ENCODE data around the gene ZC2HC1C. TPM values are rescaled to one million over a fixed set of nuclear protein-coding genes. Genes with fewer than 3 reads are reported as not detected.

The ZC2HC1C gene, protein sequence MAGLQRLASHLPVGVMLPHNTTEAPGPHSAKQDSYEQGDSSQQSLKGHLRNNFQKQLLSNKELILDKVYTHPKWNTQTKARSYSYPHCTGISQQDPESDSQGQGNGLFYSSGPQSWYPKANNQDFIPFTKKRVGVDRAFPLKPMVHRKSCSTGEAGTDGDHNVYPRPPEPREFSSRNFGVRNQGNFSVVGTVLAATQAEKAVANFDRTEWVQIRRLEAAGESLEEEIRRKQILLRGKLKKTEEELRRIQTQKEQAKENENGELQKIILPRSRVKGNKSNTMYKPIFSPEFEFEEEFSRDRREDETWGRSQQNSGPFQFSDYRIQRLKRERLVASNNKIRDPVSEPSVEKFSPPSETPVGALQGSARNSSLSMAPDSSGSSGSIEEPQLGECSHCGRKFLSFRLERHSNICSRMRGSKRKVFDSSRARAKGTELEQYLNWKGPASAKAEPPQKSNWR
- 3.2 TPM for total RNA-seq (ENCODE audit: unreplicated experiment)
- long read RNA-seq, full-length matches to known transcripts: 1 of 1 reads
- long read RNA-seq, partial matches to known transcripts: 0 of 1 reads
- long read RNA-seq, other reads (novel, unspliced or antisense): 0 of 1 reads

DNA sequence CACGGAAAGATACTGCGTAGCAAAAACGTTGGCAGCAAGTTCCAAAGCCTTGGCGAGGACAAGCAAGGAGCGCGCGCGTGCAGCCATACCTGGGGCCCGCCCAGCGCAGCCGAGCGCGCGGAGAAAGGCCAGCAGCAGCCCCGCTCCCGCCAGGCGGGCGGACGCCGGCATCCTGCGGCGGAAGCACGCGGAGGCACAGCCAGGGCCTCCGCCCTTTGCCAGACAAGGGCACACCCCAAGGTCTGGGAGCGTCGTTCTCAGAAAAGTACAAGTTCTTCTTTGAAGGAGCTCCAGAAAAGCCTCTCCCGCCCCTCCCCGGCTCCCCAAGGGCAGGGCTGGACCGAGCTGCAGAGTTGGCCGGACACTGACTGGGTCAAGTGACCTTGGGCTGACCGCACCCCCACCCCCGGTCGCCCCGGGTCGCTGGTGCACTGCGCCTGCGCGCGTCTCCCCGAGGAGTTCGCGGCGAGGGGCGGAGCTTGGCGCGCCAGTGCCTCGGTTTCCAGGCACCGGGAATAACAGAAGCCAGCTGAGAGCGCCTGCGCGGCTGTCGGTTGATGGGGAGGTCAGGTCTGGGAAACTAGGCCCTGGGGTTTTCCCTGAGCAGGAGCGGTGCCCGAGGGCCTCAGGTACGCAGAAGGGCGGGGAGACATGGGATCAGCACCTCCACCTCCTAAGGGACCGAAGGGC, at the start of gene ZC2HC1C:
ZC2HC1C (plus strand) TSS at position 521 of the 690 bp plus-strand sequence. CDS start 933 bp downstream, outside the sequence.
- peaks cover 2% of the 10 kb centered on the region for H3K4me1 Mint-ChIP-seq (ENCODE audit: low read depth, unreplicated experiment)
- H3K4me3 Mint-ChIP-seq (ENCODE audit: unreplicated experiment): peak within 1 kb of the TSS; percentile 16
- H3K9me3 Mint-ChIP-seq (ENCODE audit: unreplicated experiment): peaks cover 2% of the 10 kb centered on the region
- no peaks in the 10 kb centered on the region for H3K36me3 Mint-ChIP-seq (ENCODE audit: unreplicated experiment)
- TF ChIP-seq, protein P1, sequence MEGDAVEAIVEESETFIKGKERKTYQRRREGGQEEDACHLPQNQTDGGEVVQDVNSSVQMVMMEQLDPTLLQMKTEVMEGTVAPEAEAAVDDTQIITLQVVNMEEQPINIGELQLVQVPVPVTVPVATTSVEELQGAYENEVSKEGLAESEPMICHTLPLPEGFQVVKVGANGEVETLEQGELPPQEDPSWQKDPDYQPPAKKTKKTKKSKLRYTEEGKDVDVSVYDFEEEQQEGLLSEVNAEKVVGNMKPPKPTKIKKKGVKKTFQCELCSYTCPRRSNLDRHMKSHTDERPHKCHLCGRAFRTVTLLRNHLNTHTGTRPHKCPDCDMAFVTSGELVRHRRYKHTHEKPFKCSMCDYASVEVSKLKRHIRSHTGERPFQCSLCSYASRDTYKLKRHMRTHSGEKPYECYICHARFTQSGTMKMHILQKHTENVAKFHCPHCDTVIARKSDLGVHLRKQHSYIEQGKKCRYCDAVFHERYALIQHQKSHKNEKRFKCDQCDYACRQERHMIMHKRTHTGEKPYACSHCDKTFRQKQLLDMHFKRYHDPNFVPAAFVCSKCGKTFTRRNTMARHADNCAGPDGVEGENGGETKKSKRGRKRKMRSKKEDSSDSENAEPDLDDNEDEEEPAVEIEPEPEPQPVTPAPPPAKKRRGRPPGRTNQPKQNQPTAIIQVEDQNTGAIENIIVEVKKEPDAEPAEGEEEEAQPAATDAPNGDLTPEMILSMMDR (IDR thresholded peaks at IDR 0.05; ENCODE audit: partially characterized antibody, unreplicated experiment): no peak
- H3K27me3 Mint-ChIP-seq (ENCODE audit: unreplicated experiment): peaks cover 3% of the 10 kb centered on the region
- peak within 1 kb of the TSS; percentile 95 for H3K27ac Mint-ChIP-seq (ENCODE audit: unreplicated experiment)
- peak; percentile 91 for DNase-seq

DNA sequence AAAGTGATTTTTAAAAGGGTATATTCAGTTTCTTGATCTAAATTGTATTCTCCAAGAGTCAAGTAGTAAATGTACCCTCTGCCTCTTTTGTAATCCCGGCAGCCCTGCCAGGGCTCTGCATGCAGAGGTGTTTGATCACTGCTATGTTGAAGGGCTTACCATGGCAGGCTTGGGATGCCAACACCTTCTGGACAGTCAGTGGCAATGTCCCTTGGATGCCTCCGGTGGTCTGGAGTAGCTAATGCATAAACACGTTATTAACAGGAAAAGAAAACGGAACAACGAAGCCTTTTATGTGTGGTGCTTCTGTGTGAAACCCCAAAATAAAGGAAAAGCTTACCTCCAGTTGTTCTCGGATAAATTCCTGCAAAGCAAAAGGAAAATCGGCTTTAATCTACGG, 46.8 kb upstream of the ZC2HC1C start:
- no peaks in the 10 kb centered on the region for H3K4me1 Mint-ChIP-seq (ENCODE audit: low read depth, unreplicated experiment)
- no peak overlapping the region for H3K27ac Mint-ChIP-seq (ENCODE audit: unreplicated experiment)
- peaks cover 1% of the 10 kb centered on the region for H3K9me3 Mint-ChIP-seq (ENCODE audit: unreplicated experiment)
- TF ChIP-seq, protein P1 (IDR thresholded peaks at IDR 0.05; ENCODE audit: partially characterized antibody, unreplicated experiment): peak; percentile 67
- H3K4me3 Mint-ChIP-seq (ENCODE audit: unreplicated experiment): no peak overlapping the region
- no peaks in the 10 kb centered on the region for H3K27me3 Mint-ChIP-seq (ENCODE audit: unreplicated experiment)
- no peaks in the 10 kb centered on the region for H3K36me3 Mint-ChIP-seq (ENCODE audit: unreplicated experiment)
- DNase-seq: peak; percentile 38

DNA sequence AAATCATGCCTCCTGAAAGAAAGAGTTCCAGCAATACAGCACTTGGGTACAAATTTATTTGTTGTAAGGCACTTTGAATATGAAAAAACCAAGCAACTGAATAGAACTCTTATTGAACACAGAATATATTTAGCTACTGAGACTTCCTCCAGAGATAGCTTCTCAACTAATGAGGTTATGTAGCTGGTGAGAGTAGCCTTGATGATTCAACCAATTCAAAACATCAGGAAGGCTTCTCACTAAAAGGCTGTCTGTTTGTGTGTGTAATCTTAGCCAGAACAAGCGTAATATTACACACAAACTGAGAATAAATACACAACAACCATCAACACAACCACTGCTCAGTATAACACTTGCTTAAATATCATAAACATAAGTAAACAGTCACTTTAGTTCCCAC, 46.3 kb upstream of the ZC2HC1C start:
- H3K4me1 Mint-ChIP-seq (ENCODE audit: low read depth, unreplicated experiment): no peaks in the 10 kb centered on the region
- peaks cover 1% of the 10 kb centered on the region for H3K9me3 Mint-ChIP-seq (ENCODE audit: unreplicated experiment)
- no peak overlapping the region for H3K4me3 Mint-ChIP-seq (ENCODE audit: unreplicated experiment)
- TF ChIP-seq, protein P1 (IDR thresholded peaks at IDR 0.05; ENCODE audit: partially characterized antibody, unreplicated experiment): peak; percentile 37
- H3K36me3 Mint-ChIP-seq (ENCODE audit: unreplicated experiment): no peaks in the 10 kb centered on the region
- no peak overlapping the region for H3K27ac Mint-ChIP-seq (ENCODE audit: unreplicated experiment)
- no peak for DNase-seq
- H3K27me3 Mint-ChIP-seq (ENCODE audit: unreplicated experiment): no peaks in the 10 kb centered on the region

DNA sequence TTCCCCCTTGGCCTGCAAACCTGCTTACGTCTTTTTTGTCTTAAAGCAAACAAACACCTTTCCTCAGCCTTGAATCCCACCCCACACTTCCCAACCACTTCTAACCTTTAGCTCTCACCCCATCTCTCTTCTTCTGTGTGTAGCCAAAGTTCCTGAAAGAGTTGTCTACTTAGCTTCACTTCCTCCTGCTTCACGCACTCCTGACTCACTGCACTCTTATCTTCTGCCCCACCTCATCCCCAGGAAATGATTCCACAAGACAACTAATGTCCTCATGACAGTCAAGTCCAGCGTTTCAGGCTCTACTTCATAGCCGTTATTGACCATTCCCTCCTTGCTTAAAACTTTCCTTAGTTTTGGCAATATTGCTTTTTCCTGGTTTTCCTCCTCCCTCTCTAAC, 44.4 kb upstream of the ZC2HC1C start:
- H3K4me1 Mint-ChIP-seq (ENCODE audit: low read depth, unreplicated experiment): no peaks in the 10 kb centered on the region
- TF ChIP-seq, protein P1 (IDR thresholded peaks at IDR 0.05; ENCODE audit: partially characterized antibody, unreplicated experiment): no peak
- H3K9me3 Mint-ChIP-seq (ENCODE audit: unreplicated experiment): peaks cover 1% of the 10 kb centered on the region
- DNase-seq: no peak
- no peak overlapping the region for H3K4me3 Mint-ChIP-seq (ENCODE audit: unreplicated experiment)
- no peaks in the 10 kb centered on the region for H3K36me3 Mint-ChIP-seq (ENCODE audit: unreplicated experiment)
- H3K27ac Mint-ChIP-seq (ENCODE audit: unreplicated experiment): no peak overlapping the region
- H3K27me3 Mint-ChIP-seq (ENCODE audit: unreplicated experiment): no peaks in the 10 kb centered on the region

Data from glutamatergic neuron (in vitro differentiated cells).